ENCODE data around the gene SBNO2. TPM values are rescaled to one million over a fixed set of nuclear protein-coding genes. Genes with fewer than 3 reads are reported as not detected.

SBNO2 gene
- total and polyA plus RNA-seq, 10 donors, result 16.2 to 230 (median 112) TPM

DNA sequence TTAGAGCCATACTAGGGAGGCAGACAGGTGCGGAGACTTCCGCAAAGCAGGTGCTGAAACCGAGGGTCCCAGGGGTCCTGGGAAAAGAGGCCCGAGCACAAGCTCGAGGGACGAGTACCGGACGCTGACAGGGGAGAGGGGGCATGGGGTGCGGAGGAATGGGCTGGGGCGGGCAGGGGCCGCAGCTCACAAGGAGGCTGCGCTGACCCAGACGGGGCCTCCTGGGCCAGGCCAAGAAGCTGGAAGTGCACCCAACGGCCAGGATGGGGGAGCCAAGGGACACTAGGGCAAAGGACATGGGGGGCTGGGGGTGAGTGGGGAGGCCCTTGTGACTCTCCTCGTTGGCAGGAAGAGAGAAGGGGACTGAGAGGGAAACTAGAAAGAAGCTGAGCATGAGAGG is 80.7 kb downstream of the SBNO2 start:
- Histone ChIP-seq H3K27me3 (replicated peaks in 1 of 7) (no peaks in the 10 kb centered on the region), H3K27ac (peak overlapping the region in 2 of 8 donors; percentile 88 to 90), H3K9me3 (no peaks in the 10 kb centered on the region), H3K4me3 (peak overlapping the region in 4 of 8 donors; percentile 84 to 99 (median 94)), H3K4me1 (peaks cover 25 to 92% (median 57%) of the 10 kb centered on the region in 6 donors), H3K36me3 (peaks cover 0 to 56% (median 43%) of the 10 kb centered on the region in 6 donors)
- intact Hi-C loops (cut with DNase I; ENCODE audit: low total_unique reads), result no loop called here
- no peak for DNase-seq
- no peak for TF ChIP-seq POLR2A (IDR thresholded peaks at IDR 0.05)
- TF ChIP-seq, protein P1, sequence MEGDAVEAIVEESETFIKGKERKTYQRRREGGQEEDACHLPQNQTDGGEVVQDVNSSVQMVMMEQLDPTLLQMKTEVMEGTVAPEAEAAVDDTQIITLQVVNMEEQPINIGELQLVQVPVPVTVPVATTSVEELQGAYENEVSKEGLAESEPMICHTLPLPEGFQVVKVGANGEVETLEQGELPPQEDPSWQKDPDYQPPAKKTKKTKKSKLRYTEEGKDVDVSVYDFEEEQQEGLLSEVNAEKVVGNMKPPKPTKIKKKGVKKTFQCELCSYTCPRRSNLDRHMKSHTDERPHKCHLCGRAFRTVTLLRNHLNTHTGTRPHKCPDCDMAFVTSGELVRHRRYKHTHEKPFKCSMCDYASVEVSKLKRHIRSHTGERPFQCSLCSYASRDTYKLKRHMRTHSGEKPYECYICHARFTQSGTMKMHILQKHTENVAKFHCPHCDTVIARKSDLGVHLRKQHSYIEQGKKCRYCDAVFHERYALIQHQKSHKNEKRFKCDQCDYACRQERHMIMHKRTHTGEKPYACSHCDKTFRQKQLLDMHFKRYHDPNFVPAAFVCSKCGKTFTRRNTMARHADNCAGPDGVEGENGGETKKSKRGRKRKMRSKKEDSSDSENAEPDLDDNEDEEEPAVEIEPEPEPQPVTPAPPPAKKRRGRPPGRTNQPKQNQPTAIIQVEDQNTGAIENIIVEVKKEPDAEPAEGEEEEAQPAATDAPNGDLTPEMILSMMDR (IDR thresholded peaks at IDR 0.05 in 8 of 11, conservative IDR thresholded peaks at IDR 0.05 in 3 of 11), result no peak
- TF ChIP-seq POLR2AphosphoS5 (IDR thresholded peaks at IDR 0.05), result no peak
- 88 to 89% (median 88%) methylated on average over 15 of the region's 15 CpGs for WGBS, 5 donors

DNA sequence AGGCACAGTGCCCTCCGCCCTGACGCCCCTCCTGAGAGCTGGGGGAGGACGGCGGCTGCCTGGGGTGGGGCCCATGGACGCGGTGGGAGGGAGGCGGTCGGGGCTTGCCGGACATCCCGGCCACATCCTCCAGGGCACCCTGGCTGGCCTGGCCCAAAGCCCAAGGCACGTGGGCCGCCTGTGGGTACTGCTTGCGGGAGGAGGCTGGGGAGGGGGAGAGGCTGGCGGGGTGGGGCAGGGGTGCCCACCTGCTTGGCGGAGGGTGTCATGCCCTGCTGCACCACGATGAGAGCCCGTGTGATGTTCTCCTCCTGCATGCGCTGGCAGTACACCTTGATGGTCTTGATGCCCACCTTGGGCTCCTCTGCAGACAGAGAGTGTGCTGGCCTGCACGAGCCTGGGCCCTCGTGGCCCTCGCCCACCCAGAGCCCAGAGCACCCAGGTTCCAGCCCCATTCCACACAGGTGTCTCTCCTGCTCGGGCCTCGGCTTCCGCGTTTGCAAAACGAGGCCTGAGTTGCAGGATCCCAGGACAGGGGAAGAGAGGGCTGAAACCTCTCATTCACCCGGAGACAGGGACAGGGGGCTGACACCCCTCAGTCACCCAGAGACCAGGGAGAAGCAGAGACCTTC is 82.4 kb downstream of the SBNO2 start:
- no peaks in the 10 kb centered on the region for H3K9me3 ChIP-seq
- peaks cover 0 to 73% (median 54%) of the 10 kb centered on the region in 6 donors for H3K36me3 ChIP-seq
- H3K4me3 ChIP-seq, result no peak overlapping the region
- no peak overlapping the region for H3K27ac ChIP-seq
- intact Hi-C loops (cut with DNase I; ENCODE audit: low total_unique reads), result no loop called here
- DNase-seq, result no peak
- no peaks in the 10 kb centered on the region for H3K27me3 ChIP-seq (replicated peaks in 1 of 7)
- TF ChIP-seq, protein P1 (IDR thresholded peaks at IDR 0.05 in 8 of 11, conservative IDR thresholded peaks at IDR 0.05 in 3 of 11), result no peak
- TF ChIP-seq POLR2AphosphoS5 (IDR thresholded peaks at IDR 0.05), result peak in 1 of 3 donors; percentile 50
- WGBS, 5 donors, result 83 to 92% (median 86%) methylated on average over 6 to 27 of the region's 27 CpGs
- H3K4me1 ChIP-seq, result peaks cover 35 to 98% (median 71%) of the 10 kb centered on the region in 6 donors

DNA sequence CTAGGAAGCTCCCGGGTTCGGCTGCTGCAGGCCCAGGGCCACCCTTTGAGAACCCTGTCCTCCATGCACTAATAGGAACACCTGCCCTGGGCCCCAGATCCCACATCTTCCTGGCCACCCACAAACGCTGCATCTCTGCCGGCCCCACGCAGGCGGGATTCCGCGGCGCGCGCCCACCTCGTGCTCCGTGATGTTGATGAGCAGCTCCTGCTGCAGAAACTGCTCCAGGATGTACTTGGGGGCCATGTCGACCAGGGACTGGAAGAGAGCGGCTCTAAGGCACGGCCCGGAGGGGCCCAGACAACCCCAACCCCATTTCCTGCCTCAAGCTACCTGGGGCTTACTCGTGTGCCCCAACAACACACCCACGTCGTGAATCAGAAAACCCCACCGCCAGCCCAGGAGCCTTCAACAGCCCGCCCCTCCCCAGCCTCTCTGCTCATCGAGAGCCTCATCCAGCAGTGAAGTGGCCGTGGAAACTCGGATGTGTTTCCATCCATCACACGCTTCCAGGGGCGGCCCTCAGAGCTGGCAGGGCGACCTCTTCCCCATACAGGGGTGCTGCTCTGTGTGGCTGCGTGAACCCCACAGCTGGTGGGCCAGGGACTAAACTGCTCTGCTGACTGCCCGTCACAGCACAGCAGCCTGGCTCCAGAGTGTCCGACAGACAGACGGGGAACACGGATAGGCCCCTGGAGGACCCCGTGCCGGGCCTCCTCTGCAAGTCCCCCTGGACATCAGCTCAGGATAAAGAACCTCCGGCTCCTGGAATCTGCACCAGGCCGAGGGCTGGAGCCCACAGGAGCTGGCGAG is 83.1 kb downstream of the SBNO2 start:
- Histone ChIP-seq H3K27ac (peak overlapping the region in 2 of 8 donors; percentile 16 to 21), H3K36me3 (peaks cover 4 to 80% (median 61%) of the 10 kb centered on the region in 6 donors), H3K27me3 (replicated peaks in 1 of 7) (no peaks in the 10 kb centered on the region), H3K9me3 (no peaks in the 10 kb centered on the region), H3K4me3 (no peak overlapping the region), H3K4me1 (peaks cover 34 to 98% (median 70%) of the 10 kb centered on the region in 6 donors)
- intact Hi-C loops (cut with DNase I; ENCODE audit: low total_unique reads), result no loop called here
- TF ChIP-seq, protein P1 (IDR thresholded peaks at IDR 0.05 in 8 of 11, conservative IDR thresholded peaks at IDR 0.05 in 3 of 11), result no peak
- peak; percentile 16 to 65 (median 19) for TF ChIP-seq POLR2AphosphoS5 (IDR thresholded peaks at IDR 0.05)
- 87 to 92% (median 91%) methylated on average over 21 to 38 of the region's 38 CpGs for WGBS, 5 donors
- DNase-seq, result no peak

DNA sequence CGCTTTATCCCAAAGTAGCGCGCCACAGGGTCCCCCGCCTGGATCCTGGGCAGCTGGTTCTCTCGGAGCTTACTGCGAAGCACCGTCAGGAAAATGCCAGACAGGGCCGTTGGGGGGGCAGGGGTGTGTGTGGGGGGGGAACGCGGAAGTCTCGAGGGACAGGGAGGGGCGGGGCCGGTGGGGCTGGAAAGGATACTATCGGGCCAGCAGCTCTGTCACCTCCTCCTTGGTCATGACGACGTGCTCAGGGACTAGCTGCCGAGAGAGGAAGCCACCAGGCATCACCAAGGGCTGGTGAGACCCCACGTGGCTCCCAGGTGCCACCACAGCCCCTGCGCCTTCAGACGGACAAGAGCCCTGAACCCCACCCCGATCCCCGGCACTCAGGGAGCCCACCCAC is 84.2 kb downstream of the SBNO2 start:
- H3K4me1 ChIP-seq, result peaks cover 33 to 100% (median 69%) of the 10 kb centered on the region in 6 donors
- WGBS, 5 donors, result 51 to 83% (median 75%) methylated on average over 15 to 22 of the region's 22 CpGs
- peaks cover 4 to 90% (median 71%) of the 10 kb centered on the region in 6 donors for H3K36me3 ChIP-seq
- peak overlapping the region in 3 of 8 donors; percentile 87 to 93 (median 91) for H3K27ac ChIP-seq
- H3K9me3 ChIP-seq, result no peaks in the 10 kb centered on the region
- H3K27me3 ChIP-seq (replicated peaks in 1 of 7), result no peaks in the 10 kb centered on the region
- intact Hi-C loops (cut with DNase I; ENCODE audit: low total_unique reads), result no loop called here
- TF ChIP-seq POLR2A (IDR thresholded peaks at IDR 0.05) (no peak), POLR2AphosphoS5 (IDR thresholded peaks at IDR 0.05) (peak in 1 of 3 donors; percentile 10)
- TF ChIP-seq, protein P1 (IDR thresholded peaks at IDR 0.05 in 8 of 11, conservative IDR thresholded peaks at IDR 0.05 in 3 of 11), result no peak
- DNase-seq, result no peak
- H3K4me3 ChIP-seq, result no peak overlapping the region

All from spleen (tissue), 11 donors.